Measurements from ENCODE around the gene ZNF831.

The ZNF831 gene

DNA sequence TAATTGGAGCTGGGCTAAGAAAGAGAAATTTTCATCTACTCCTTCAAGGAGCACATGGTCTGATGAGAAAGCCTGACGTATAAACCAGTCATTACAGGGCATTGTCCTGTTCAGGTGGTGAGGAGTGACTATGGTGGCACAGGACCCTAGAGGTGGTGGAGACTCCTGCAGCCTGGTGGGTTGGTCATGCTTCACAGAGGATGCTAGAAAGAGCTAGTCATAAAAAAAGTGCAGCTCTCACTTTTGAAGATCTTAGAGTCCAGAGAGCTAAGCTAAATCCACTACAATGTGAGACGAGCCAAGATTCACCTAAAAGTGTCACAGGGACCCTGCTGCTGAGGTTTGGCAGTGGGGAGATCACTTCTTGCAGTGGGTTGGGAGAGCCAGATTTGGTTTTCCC is 9.8 kb upstream of the ZNF831 start:
- no peak for DNase-seq (ENCODE audit: low read depth)
- no peak for TF ChIP-seq CTCF (IDR thresholded peaks at IDR 0.05; ENCODE audit: low read length, missing control alignments)
- H3K4me3 ChIP-seq (replicated peaks; ENCODE audit: low read depth, low read length): no peak overlapping the region

GRCh38 chr20:59154317-59155013 is 9.2 kb upstream of the ZNF831 start:
- TF ChIP-seq CTCF (IDR thresholded peaks at IDR 0.05; ENCODE audit: low read length, missing control alignments): no peak
- DNase-seq (ENCODE audit: low read depth): no peak
- H3K4me3 ChIP-seq (replicated peaks; ENCODE audit: low read depth, low read length): no peak overlapping the region

- H3K4me3 ChIP-seq (replicated peaks; ENCODE audit: low read depth, low read length): no peak overlapping the region
- no peak for TF ChIP-seq CTCF (IDR thresholded peaks at IDR 0.05; ENCODE audit: low read length, missing control alignments)
- DNase-seq (ENCODE audit: low read depth): no peak
These were observed 6.6 kb upstream of the ZNF831 start for GRCh38 chr20:59157064-59157463.

DNA sequence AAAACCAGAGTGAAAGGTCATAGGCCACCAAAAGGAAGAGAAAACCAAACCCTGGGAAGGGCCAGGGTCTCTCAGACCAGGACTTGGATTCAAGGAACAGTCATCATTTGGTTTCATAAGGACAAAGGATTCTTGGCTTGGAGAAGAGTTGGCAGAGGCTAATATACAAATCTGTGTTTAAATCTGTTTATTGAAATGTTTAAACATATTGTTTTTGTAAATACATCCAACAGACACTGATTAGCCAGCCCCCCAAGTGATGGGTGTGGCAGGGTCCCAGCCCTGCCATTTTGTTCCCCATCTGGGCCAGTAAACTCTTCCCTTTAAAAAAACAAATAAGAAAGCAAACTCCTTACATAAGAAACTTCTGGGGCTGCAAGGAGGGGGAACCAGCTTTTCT is 6.1 kb upstream of the ZNF831 start:
- no peak for DNase-seq (ENCODE audit: low read depth)
- no peak for TF ChIP-seq CTCF (IDR thresholded peaks at IDR 0.05; ENCODE audit: low read length, missing control alignments)
- H3K4me3 ChIP-seq (replicated peaks; ENCODE audit: low read depth, low read length): no peak overlapping the region

DNA sequence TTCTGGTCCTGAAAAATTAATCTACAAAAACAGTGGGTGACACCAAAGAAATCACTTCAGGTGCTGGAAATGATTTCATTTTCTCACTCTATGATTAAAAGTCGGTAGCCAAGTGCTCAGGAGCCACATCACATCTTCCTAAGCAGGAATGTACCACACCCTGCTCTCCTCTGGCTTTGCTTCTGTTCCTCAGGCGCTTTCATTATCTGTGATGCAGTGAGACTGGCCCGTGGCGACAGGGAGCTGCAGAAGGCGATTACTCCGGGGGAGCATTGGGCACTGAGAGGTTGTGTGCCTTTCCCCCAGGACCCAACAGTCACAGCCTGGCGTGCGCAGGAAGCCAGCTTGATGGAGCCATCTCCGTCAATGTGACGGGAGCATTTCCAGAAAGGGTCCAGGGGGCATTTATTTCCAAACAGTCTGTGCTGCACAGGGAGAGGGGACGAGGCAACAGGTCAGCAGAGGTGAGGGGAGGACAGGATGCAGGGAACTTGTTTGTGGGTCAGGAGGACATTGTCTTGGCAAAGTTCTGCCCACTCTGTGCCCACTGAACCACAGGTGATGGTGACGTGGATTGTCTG is 5.6 kb upstream of the ZNF831 start:
- DNase-seq (ENCODE audit: low read depth): no peak
- no peak for TF ChIP-seq CTCF (IDR thresholded peaks at IDR 0.05; ENCODE audit: low read length, missing control alignments)
- no peak overlapping the region for H3K4me3 ChIP-seq (replicated peaks; ENCODE audit: low read depth, low read length)

DNA sequence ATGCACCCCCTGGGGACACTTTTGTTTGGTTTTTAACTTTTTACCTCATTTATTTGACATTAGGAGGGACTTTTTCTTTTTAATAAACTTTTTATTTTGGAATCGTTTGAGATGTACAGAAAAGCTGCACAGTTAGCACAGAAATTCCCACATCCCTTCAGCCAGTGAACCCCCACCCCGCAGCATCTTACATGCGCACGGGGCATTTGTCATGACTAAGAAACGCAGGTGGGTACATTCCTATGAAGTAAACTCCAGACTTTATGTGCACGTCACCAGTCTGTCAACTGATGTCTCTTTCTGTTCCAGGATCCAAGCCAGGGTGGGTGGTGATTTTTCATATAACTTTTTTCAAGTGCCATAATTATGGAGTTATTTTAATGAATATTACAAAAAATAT is 4.9 kb upstream of the ZNF831 start:
- no peak for TF ChIP-seq CTCF (IDR thresholded peaks at IDR 0.05; ENCODE audit: low read length, missing control alignments)
- DNase-seq (ENCODE audit: low read depth): no peak
- H3K4me3 ChIP-seq (replicated peaks; ENCODE audit: low read depth, low read length): no peak overlapping the region

GRCh38 chr20:59159091-59159490 is 4.5 kb upstream of the ZNF831 start:
- H3K4me3 ChIP-seq (replicated peaks; ENCODE audit: low read depth, low read length): no peak overlapping the region
- TF ChIP-seq CTCF (IDR thresholded peaks at IDR 0.05; ENCODE audit: low read length, missing control alignments): no peak
- no peak for DNase-seq (ENCODE audit: low read depth)
